HEK293 (cell line): ENCODE results near the gene EYS.

ENCODE experiments used
- SCRT1 ChIP-seq: fragments of 450-650 bp; formaldehyde crosslinking; IDR thresholded peaks from 2 replicates; pipeline ENCODE4 v1.5.1; 2016; ENCODE audit warnings: missing biosample characterization, missing genetic modification characterization, borderline replicate concordance
- SP3 ChIP-seq: fragments of 450-650 bp; formaldehyde crosslinking; IDR thresholded peaks from 2 replicates; pipeline ENCODE4 v1.5.1; 2016; ENCODE audit warnings: missing biosample characterization, missing genetic modification characterization
- ZBTB11 ChIP-seq: fragments of 450-650 bp; formaldehyde crosslinking; conservative IDR thresholded peaks from 2 replicates; pipeline ENCODE4 v1.5.1; 2016; ENCODE audit warnings: low read depth, missing biosample characterization, missing genetic modification characterization
- ZBTB7A ChIP-seq: fragments of 450-650 bp; formaldehyde crosslinking; IDR thresholded peaks from 2 replicates; pipeline ENCODE4 v1.5.1; 2016; ENCODE audit warnings: low read depth, missing biosample characterization, missing genetic modification characterization
- ZNF184 ChIP-seq: fragments of 450-650 bp; IDR thresholded peaks from 2 replicates; pipeline ENCODE4 v1.5.1; 2018; ENCODE audit warnings: missing biosample characterization, mild to moderate bottlenecking, missing genetic modification characterization
- ZNF292 ChIP-seq: fragments of 450-650 bp; formaldehyde crosslinking; IDR thresholded peaks from 2 replicates; pipeline ENCODE4 v1.5.1; 2016; ENCODE audit warnings: low read depth, missing biosample characterization, missing genetic modification characterization, borderline replicate concordance
- ZNF518A ChIP-seq: fragments of 450-650 bp; formaldehyde crosslinking; conservative IDR thresholded peaks from 2 replicates; pipeline ENCODE4 v1.5.1; 2016; ENCODE audit warnings: low read depth, missing biosample characterization, missing genetic modification characterization
- ZNF549 ChIP-seq: fragments of 450-650 bp; IDR thresholded peaks from 2 replicates; pipeline ENCODE4 v1.5.1; 2018; ENCODE audit warnings: missing biosample characterization, missing genetic modification characterization, mild to moderate bottlenecking, inconsistent platforms, moderate library complexity
- ZNF561 ChIP-seq: fragments of 450-650 bp; IDR thresholded peaks from 2 replicates; pipeline ENCODE4 v1.5.1; 2018; ENCODE audit warnings: missing biosample characterization, missing genetic modification characterization, borderline replicate concordance
- ZNF677 ChIP-seq: fragments of 450-650 bp; IDR thresholded peaks from 2 replicates; pipeline ENCODE4 v1.5.0; 2018; ENCODE audit warnings: missing biosample characterization, mild to moderate bottlenecking, missing genetic modification characterization, moderate library complexity
- ZNF768 ChIP-seq: fragments of 450-650 bp; formaldehyde crosslinking; IDR thresholded peaks from 2 replicates; pipeline ENCODE4 v1.5.1; 2018; ENCODE audit warnings: missing biosample characterization, mild to moderate bottlenecking, missing genetic modification characterization
- TF ChIP-seq, protein P1 (sequence below): fragments of 450-650 bp; formaldehyde crosslinking; IDR thresholded peaks from 2 replicates; pipeline ENCODE4 v1.5.1; 2016; ENCODE audit warnings: missing biosample characterization, missing genetic modification characterization
- TF ChIP-seq, protein P2 (sequence below): sonication (generic); formaldehyde crosslinking; IDR thresholded peaks from 2 replicates; pipeline ENCODE4 v1.8.1; 2022; ENCODE audit warnings: mild to moderate bottlenecking, moderate library complexity, missing genetic modification reagents

- no peak for TF ChIP-seq ZBTB11 (tag by site-specific recombination)
- no peak for TF ChIP-seq ZNF518A (tag by site-specific recombination)
- TF ChIP-seq, protein P1, sequence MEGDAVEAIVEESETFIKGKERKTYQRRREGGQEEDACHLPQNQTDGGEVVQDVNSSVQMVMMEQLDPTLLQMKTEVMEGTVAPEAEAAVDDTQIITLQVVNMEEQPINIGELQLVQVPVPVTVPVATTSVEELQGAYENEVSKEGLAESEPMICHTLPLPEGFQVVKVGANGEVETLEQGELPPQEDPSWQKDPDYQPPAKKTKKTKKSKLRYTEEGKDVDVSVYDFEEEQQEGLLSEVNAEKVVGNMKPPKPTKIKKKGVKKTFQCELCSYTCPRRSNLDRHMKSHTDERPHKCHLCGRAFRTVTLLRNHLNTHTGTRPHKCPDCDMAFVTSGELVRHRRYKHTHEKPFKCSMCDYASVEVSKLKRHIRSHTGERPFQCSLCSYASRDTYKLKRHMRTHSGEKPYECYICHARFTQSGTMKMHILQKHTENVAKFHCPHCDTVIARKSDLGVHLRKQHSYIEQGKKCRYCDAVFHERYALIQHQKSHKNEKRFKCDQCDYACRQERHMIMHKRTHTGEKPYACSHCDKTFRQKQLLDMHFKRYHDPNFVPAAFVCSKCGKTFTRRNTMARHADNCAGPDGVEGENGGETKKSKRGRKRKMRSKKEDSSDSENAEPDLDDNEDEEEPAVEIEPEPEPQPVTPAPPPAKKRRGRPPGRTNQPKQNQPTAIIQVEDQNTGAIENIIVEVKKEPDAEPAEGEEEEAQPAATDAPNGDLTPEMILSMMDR (tag by site-specific recombination) = no peak
- no peak for TF ChIP-seq ZNF768
- no peak for TF ChIP-seq ZNF184
- TF ChIP-seq ZNF561 (tag by site-specific recombination) = no peak
- TF ChIP-seq ZNF292 (tag by site-specific recombination) = no peak
- TF ChIP-seq, protein P2, sequence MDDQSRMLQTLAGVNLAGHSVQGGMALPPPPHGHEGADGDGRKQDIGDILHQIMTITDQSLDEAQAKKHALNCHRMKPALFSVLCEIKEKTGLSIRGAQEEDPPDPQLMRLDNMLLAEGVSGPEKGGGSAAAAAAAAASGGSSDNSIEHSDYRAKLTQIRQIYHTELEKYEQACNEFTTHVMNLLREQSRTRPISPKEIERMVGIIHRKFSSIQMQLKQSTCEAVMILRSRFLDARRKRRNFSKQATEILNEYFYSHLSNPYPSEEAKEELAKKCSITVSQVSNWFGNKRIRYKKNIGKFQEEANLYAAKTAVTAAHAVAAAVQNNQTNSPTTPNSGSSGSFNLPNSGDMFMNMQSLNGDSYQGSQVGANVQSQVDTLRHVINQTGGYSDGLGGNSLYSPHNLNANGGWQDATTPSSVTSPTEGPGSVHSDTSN = no peak
- no peak for TF ChIP-seq ZNF677
- no peak for TF ChIP-seq SCRT1 (tag by site-specific recombination)
- no peak for TF ChIP-seq SP3 (tag by site-specific recombination)
- TF ChIP-seq ZBTB7A (tag by site-specific recombination) = no peak
- TF ChIP-seq ZNF549 (tag by site-specific recombination) = no peak
These were observed 1376.2 kb downstream of the EYS start for GRCh38 chr6:64330694-64331307.
